Endothelial cell of umbilical vein (primary cell): ENCODE measurements around the gene TSHZ3. TPM values are rescaled to one million over a fixed set of nuclear protein-coding genes. Genes with fewer than 3 reads are reported as not detected.

ENCODE experiments used
- BruUV-seq: library from RNA; stranded (reverse); fragments of 400-500 nt; replicated peaks from 2 replicates; lab custom pipeline; 2021; lab: Mats Ljungman, UMichigan
- CTCF ChIA-PET: fragments of 300-600, 350-600 bp; sonication (Branson Sonifier 250); formaldehyde crosslinking; loops from one replicate; lab custom pipeline; 2021; ENCODE audit warnings: antibody characterized with exemption, inconsistent platforms; lab: Charles Lee
- POLR2A ChIA-PET: fragments of 300-600, 350-600 bp; sonication (Branson Sonifier 250); formaldehyde crosslinking; loops from one replicate; lab custom pipeline; 2021; ENCODE audit warnings: antibody characterized with exemption, inconsistent platforms; lab: Charles Lee
- DNase-seq: peaks from one replicate; pipeline ENCODE4 v3.0.0-alpha.2; 2011; ENCODE audit warnings: low read depth, low spot score
- FAIRE-seq: peaks from 2 replicates; lab custom pipeline; 2011; peaks lifted over from hg19 to GRCh38; lab: Jason Lieb, UNC
- H2AFZ ChIP-seq: 2 replicates; pipeline ENCODE4 v1.6.0; 2012; ENCODE audit warnings: low read depth, low read length, control low read depth, inconsistent platforms
- H3K27ac ChIP-seq: 2 replicates; pipeline ENCODE4 v1.5.1; 2011; ENCODE audit warnings: low read depth, mild to moderate bottlenecking, control low read depth, low read length, moderate library complexity; ENCODE audit not compliant: insufficient read depth
- H3K27me3 ChIP-seq, 2 experiments: 2 replicates each; pipeline versions ENCODE4 v1.6.0 to v1.6.1; 2011; ENCODE audit warnings: low read length in 2 of 2, mixed read lengths in 1 of 2; ENCODE audit not compliant: control insufficient read depth in 2 of 2, insufficient read depth in 2 of 2
- H3K36me3 ChIP-seq, 2 experiments: 2 replicates in 1 of 2; 3 replicates in 1 of 2; pipeline ENCODE4 v1.5.1; 2011; ENCODE audit warnings: low read length in 2 of 2, mild to moderate bottlenecking in 1 of 2, moderate library complexity in 1 of 2; ENCODE audit not compliant: control insufficient read depth in 2 of 2, insufficient read depth in 2 of 2; ENCODE audit errors: extremely low read depth in 1 of 2
- H3K4me1 ChIP-seq: 3 replicates; pipeline ENCODE4 v1.5.1; 2011; ENCODE audit warnings: mild to moderate bottlenecking, low read length; ENCODE audit not compliant: control insufficient read depth, insufficient read depth; ENCODE audit errors: extremely low read depth
- H3K4me2 ChIP-seq: 2 replicates; pipeline ENCODE4 v1.6.1; 2011; ENCODE audit warnings: low read length, control low read depth, mixed read lengths; ENCODE audit not compliant: insufficient read depth
- H3K4me3 ChIP-seq, 3 experiments: fragments of 200-600 bp in 1 of 3; sonication (generic), shearing (Covaris generic) in 1 of 3; replicated peaks in 1 of 3; 2 replicates each; pipeline ENCODE4 v1.5.1; 2011 to 2016; ENCODE audit warnings: control low read depth in 3 of 3, low read length in 3 of 3, mild to moderate bottlenecking in 2 of 3, inconsistent platforms in 1 of 3, low read depth in 1 of 3, moderate library complexity in 1 of 3; ENCODE audit not compliant: insufficient read depth in 1 of 3
- H3K79me2 ChIP-seq: 2 replicates; pipeline ENCODE4 v1.6.0; 2012; ENCODE audit warnings: low read length, inconsistent platforms; ENCODE audit not compliant: control insufficient read depth, insufficient read depth
- H3K9ac ChIP-seq: replicated peaks from 2 replicates; pipeline ENCODE3; 2011; ENCODE audit warnings: low read length, control low read depth; ENCODE audit not compliant: insufficient read depth; ENCODE audit errors: extremely low read depth
- H3K9me1 ChIP-seq: replicated peaks from 3 replicates; pipeline ENCODE4 v1.6.0; 2011; ENCODE audit warnings: mild to moderate bottlenecking, low read length; ENCODE audit not compliant: control insufficient read depth, insufficient read depth; ENCODE audit errors: extremely low read depth
- H3K9me3 ChIP-seq: replicated peaks from 2 replicates; pipeline ENCODE4 v1.5.1; 2012; ENCODE audit warnings: low read length, inconsistent platforms; ENCODE audit not compliant: control insufficient read depth, insufficient read depth
- H4K20me1 ChIP-seq: replicated peaks from 2 replicates; pipeline ENCODE3; 2011; ENCODE audit warnings: mild to moderate bottlenecking, low read length; ENCODE audit not compliant: control insufficient read depth, insufficient read depth; ENCODE audit errors: extremely low read depth
- CTCF ChIP-seq, 2 donors: IDR thresholded peaks; 1 replicate in 1 of 2; 2 replicates in 1 of 2; pipeline ENCODE4 v1.5.1; 2011; ENCODE audit warnings: low read length in 2 of 2, mild to moderate bottlenecking in 2 of 2, moderate library complexity in 2 of 2, control low read depth in 1 of 2, inconsistent platforms in 1 of 2, low read depth in 1 of 2; ENCODE audit not compliant: insufficient read depth in 1 of 2; ENCODE audit errors: extremely low read depth in 1 of 2
- EZH2 ChIP-seq: IDR thresholded peaks from 2 replicates; pipeline ENCODE4 v1.6.1; 2012; ENCODE audit warnings: borderline replicate concordance, low read depth, mild to moderate bottlenecking, moderate library complexity, low read length, inconsistent platforms; ENCODE audit not compliant: severe bottlenecking
- FOS ChIP-seq: IDR thresholded peaks from 2 replicates; pipeline ENCODE4 v1.6.1; 2011; ENCODE audit warnings: mild to moderate bottlenecking, low read length, moderate library complexity, borderline replicate concordance; ENCODE audit not compliant: insufficient read depth
- GATA2 ChIP-seq: IDR thresholded peaks from 2 replicates; pipeline ENCODE4 v1.7.0; 2011; ENCODE audit warnings: low read depth, mild to moderate bottlenecking, moderate library complexity, mixed read lengths, low read length; ENCODE audit not compliant: insufficient read length, insufficient read depth
- JUN ChIP-seq: IDR thresholded peaks from 2 replicates; pipeline ENCODE4 v1.6.1; 2011; ENCODE audit warnings: borderline replicate concordance, low read depth; ENCODE audit not compliant: insufficient read length, insufficient read depth
- MYC ChIP-seq: IDR thresholded peaks from one replicate; pipeline ENCODE4 v1.6.1; 2011; ENCODE audit warnings: mild to moderate bottlenecking, low read depth, low read length
- dilution Hi-C: fragments of 300-500 bp; cut with MboI; formaldehyde crosslinking; loops from one replicate; pipeline ENCODE4 v1.15.0; 2019; ENCODE audit warnings: low sequenced_read_pairs; ENCODE audit not compliant: extremely low pct_ligation_motif_present
- intact Hi-C: fragments of 100-400 bp; cut with micrococcal nuclease; formaldehyde crosslinking; loops from one replicate; pipeline ENCODE4 v1.10.0; 2022
- polyA plus RNA-seq, 4 experiments: library from polyadenylated mRNA; depleted of rRNA in 3 of 4; stranded (reverse) in 3 of 4; unstranded in 1 of 4; fragments of >200 nt; gene quantifications; 2 replicates each; pipeline versions ENCODE4 v1.2.1 to v1.2.3, GENCODE V29; 2011 to 2012; ENCODE audit warnings: missing spikeins in 1 of 4
- total RNA-seq: library from RNA; stranded (reverse); gene quantifications from 2 replicates; pipeline ENCODE4 v1.2.3, GENCODE V29; 2021

Gene TSHZ3
- total and polyA plus RNA-seq, 2 donors (not counting 3 experiments of a cell fraction or from before 2014, with no cell fraction given), result 1.2 to 6.2 TPM

- FAIRE-seq, result no peak
- intact Hi-C loops (no loop called here), dilution Hi-C loops (no loop called here)
- Histone ChIP-seq H3K4me3 (no peak overlapping the region), H3K27me3 (no peaks in the 10 kb centered on the region), H3K27ac (no peak overlapping the region), H3K4me1 (no peaks in the 10 kb centered on the region), H3K4me2 (no peak overlapping the region), H3K36me3 (no peaks in the 10 kb centered on the region), H3K79me2 (no peaks in the 10 kb centered on the region), H3K9me3 (no peaks in the 10 kb centered on the region), H2AFZ (no peak overlapping the region), H3K9me1 (no peaks in the 10 kb centered on the region), H3K9ac (no peak overlapping the region), H4K20me1 (no peaks in the 10 kb centered on the region)
- no TSS peak for BruUV-seq
- POLR2A ChIA-PET, result no interaction called here
- CTCF ChIA-PET, result no interaction called here
- no peak for DNase-seq
- TF ChIP-seq GATA2, result no peak
- no peak for TF ChIP-seq EZH2
- no peak for TF ChIP-seq CTCF (IDR thresholded peaks at IDR 0.05; ENCODE audit: extremely low read depth in 1 of 2, insufficient read depth in 1 of 2, low read depth in 1 of 2, low read length in 2 of 2)
- no peak for TF ChIP-seq FOS
- no peak for TF ChIP-seq JUN
- TF ChIP-seq MYC, result no peak
Observed at GRCh38 chr19:31303262-31303815, 45.9 kb downstream of the TSHZ3 start.
